Measurements from ENCODE around the gene SLC25A13. TPM values are rescaled to one million over a fixed set of nuclear protein-coding genes. Genes with fewer than 3 reads are reported as not detected.

SLC25A13 gene
- total and polyA plus RNA-seq, 2 of the 8 experiments (the other 6 are each of a cell fraction or from before 2014, with no cell fraction given), result 30.8 to 85.4 TPM

- TF ChIP-seq JUND (IDR thresholded peaks at IDR 0.05; ENCODE audit: low read length), result no peak
- TF ChIP-seq CEBPB (IDR thresholded peaks at IDR 0.05; ENCODE audit: low read depth, low read length), result no peak
These were observed 21.4 kb downstream of the SLC25A13 start (continued) for GRCh38 chr7:96300502-96300901.

Data from H1 (cell line).